DND-41 (cell line): ENCODE measurements around the gene FGFR3.

Source experiments
- CTCF ChIP-seq: IDR thresholded peaks from 2 replicates; pipeline ENCODE4 v1.5.1; 2012; ENCODE audit warnings: borderline replicate concordance, low read length, moderate library complexity, mild to moderate bottlenecking; ENCODE audit not compliant: poor library complexity, severe bottlenecking; ENCODE audit errors: extremely low read depth
- EZH2 ChIP-seq: IDR thresholded peaks from 3 replicates; pipeline ENCODE4 v1.6.1; 2012; ENCODE audit warnings: borderline replicate concordance, low read depth, mild to moderate bottlenecking, moderate library complexity, low read length, inconsistent platforms; ENCODE audit not compliant: severe bottlenecking

GRCh38 chr4:1778642-1779392 lies 14.3 kb upstream of the FGFR3 start:
- TF ChIP-seq CTCF: no peak
- no peak for TF ChIP-seq EZH2
